GM12801 (cell line): ENCODE results near the gene ATXN10.

Experiments
- CTCF ChIP-seq: IDR thresholded peaks from one replicate; pipeline ENCODE4 v1.5.1; 2011; ENCODE audit warnings: control low read depth; ENCODE audit not compliant: insufficient read length; ENCODE audit errors: extremely low read depth

Gene ATXN10

GRCh38 chr22:45836418-45837169 lies 165.0 kb downstream of the ATXN10 start:
- no peak for TF ChIP-seq CTCF

- TF ChIP-seq CTCF: no peak
Observed at GRCh38 chr22:45837508-45837907, 165.9 kb downstream of the ATXN10 start.

GRCh38 chr22:45838305-45838887 lies 166.8 kb downstream of the ATXN10 start:
- no peak for TF ChIP-seq CTCF

- no peak for TF ChIP-seq CTCF
Observed at GRCh38 chr22:45840483-45840882, 168.8 kb downstream of the ATXN10 start.

- no peak for TF ChIP-seq CTCF
Observed at GRCh38 chr22:45842291-45842991, 170.8 kb downstream of the ATXN10 start.

- TF ChIP-seq CTCF: no peak
Observed at GRCh38 chr22:45843031-45843430, 171.4 kb downstream of the ATXN10 start.

GRCh38 chr22:45843986-45844385 lies 172.4 kb downstream of the ATXN10 start:
- TF ChIP-seq CTCF: no peak
